HG03457 (cell line): ENCODE results near the gene TPPP2.
"Not testable (repeated sequence)": the region's sequence is repeated elsewhere in the genome, so short reads cannot be mapped to it uniquely, and the experiment has no call there.

Experiments
- ATAC-seq: cut with Tn5 transposase; IDR thresholded peaks from one replicate; pipeline ENCODE4 v1.9.1; 2021; ENCODE audit warnings: moderate number of reproducible peaks; ENCODE audit not compliant: unreplicated experiment

TPPP2 gene

DNA sequence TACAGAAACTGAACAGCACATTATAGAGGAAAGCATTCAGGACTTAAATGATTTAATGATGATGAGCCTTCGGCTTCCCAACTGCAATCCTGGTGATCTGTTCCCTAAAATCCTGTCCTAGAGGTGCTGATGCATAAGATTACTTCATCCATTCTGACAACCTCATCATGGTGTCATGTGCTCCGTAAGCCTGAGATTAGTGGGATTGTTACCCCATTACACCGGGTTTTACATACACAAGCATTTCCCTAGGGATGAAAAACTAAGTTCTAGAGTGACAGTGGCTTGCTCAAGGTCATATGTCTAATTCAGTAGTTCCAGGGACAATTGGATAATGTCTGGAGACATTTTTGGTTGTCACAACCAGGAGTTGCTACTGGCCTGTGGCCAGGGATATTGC is 7.1 kb downstream of the TPPP2 start:
- no peak for ATAC-seq

DNA sequence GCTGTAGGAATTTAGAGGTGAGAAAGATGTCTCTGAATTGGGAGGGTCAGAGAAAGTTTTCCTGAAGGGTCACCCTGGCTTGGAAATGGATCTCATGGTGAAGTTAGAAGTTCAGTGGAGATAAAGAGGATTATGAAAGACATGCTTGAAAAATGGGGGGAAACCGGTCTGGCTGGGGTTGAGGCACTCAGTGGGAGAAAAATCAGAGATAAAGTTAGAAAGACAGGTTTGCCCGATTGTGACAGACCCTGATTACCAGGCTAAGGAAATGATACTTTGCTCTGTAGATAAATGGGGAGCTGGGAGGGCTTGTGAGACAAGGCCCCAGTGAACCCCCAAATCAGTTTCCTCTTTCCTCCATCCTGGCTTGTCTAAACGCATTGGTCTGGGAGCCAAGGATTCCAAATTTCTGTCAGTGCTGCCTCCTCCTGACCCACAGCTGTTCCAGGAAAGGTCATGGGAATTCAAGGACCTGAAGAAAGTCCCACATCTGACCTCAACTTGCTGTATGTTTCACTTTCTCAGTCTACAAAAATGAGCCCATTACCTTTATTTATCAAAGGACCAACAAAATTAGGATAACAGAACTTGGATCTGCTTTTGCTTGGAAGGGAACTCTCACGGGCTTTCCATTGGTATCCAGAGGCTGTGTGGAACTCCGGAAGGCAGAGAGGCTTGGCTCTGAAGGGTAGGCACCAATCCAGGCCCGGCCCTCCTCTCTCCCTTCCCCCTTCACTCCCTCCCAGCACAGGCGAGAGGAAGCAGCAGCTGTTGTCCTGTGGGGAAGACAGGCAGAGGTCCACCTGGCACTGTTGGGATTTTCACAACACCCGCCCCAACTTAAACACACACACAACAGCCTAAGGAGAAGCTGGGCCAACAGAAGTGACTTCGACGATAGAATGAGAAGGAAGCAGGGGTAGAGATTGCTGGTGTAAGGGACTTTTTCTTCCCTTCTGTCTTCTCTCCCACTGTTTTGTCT is 8.7 kb downstream of the TPPP2 start:
- no peak for ATAC-seq

DNA sequence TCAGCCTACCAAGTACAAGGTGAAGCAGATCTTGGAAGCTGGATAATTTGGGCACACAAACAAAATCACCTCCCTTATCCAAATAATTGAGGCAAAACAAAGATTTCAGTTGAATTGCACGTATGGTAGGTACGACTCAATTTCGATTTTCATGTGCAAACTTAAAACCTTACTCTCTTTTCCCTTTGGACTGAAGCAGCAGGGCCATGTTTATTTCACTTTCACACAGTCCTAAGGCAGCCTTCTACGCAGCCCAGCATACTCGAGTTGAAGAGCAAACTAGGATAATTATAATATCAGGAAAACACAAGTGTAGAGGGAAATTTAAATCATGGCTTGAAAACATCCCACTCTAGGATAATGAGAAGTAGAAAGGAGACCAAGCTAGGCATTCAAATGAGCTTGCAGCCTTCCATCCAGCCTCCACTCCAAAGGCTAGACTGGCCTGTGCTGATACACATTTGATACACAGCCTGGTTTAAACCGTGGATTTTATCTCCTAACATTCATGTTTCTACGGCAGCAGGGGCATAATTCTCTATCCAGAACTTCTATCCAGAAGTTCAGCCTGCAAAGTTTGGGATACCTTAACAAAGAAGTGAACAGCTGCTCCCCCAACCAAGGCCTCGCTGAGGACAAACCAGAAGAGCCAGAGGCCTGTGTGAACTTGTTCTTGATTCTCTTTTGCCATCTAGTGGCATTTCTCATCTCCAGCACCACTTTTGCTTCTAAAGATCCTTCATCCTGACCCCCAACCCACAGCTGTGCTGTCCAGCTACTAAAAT is 9.8 kb downstream of the TPPP2 start:
- no peak for ATAC-seq

DNA sequence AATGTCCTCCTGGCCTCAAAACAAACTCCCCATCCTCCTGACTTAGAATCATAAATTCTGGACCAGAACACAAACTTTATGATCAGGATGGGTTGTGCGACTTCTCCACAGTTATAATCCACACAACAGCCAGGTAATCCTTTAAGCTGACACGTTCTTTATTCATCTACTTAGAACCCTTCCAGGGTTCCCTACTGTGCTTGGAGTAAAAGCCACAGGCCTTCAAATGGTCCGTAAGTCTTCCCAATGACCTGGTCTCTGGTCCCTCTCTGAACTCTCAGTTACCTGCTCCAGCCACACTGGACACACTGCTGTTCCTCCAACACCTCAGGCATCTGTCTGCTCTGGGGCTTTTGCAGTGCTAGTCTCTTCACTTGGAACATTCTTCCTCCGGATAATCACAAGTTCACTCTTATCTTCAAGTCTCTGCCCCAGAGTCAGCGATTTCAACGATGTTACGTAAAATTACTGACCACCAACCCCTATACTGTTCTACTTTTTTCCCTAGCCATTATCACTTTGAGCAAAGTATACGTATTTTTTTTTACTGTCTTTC is 10.4 kb downstream of the TPPP2 start:
- ATAC-seq = no peak

DNA sequence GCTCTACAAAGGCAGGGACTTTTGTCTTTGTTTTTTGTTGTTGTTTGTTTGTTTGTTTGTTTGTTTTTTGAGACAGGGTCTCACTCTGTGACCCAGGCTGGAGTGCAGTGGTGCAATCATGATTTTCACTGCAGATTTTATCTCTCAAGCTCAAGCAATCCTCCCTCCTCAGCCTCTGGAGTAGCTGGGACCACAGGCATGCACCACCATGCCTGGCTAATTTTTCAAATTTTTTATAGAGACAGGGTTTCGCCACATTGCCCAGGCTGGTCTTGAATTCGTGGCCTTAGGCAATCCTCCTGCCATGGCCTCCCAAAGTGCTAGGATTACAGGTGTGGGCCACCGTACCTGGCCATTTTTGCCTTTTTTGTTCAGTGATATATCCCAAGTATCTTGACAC is 10.9 kb downstream of the TPPP2 start:
- ATAC-seq = not testable (repeated sequence)

DNA sequence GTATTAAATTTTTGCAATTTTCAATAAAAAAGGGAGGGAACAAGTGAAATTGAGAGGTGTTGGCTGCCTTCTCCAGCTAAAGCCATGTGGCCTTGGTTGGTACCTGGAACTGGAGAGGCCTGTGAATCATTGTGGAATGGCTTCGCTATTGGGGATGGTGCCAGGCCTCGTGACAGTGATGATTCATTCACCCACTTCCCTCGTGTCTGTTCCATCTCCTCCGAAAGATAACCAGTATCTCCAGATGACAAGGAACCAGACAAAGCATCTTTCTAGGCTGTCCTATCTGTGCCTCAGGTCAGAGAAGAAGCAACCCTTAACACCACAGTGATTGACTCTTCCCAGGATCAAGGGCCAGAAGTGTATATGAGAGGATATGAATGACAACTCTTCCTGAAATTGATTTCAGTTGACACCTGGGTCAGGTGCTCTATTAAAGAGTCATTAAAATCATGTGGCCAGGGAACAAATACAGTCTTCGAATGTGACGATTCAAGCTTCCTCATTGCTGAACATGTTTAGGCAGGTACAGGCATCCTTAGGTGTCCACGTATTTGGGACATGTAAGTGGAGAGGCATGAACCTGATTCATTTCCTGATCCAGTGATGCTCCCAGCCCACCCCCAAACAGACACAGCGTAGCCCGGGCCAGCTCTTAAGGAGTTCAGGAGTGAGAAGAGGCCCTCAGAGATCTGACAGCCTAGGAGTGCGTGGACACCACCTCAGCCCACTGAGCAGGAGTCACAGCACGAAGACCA is 11.8 kb downstream of the TPPP2 start, which contains the start of gene RNASE7:
TSS of gene RNASE7 (plus strand) at position 687 of the 758 bp plus-strand sequence. CDS start 631 bp downstream, outside the sequence.
- ATAC-seq = no peak

DNA sequence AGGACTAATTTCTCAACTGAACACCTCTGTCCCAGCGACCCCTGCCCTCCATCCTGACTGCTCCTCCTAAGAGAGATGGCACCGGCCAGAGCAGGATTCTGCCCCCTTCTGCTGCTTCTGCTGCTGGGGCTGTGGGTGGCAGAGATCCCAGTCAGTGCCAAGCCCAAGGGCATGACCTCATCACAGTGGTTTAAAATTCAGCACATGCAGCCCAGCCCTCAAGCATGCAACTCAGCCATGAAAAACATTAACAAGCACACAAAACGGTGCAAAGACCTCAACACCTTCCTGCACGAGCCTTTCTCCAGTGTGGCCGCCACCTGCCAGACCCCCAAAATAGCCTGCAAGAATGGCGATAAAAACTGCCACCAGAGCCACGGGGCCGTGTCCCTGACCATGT is 12.9 kb downstream of the TPPP2 start:
- ATAC-seq = no peak

DNA sequence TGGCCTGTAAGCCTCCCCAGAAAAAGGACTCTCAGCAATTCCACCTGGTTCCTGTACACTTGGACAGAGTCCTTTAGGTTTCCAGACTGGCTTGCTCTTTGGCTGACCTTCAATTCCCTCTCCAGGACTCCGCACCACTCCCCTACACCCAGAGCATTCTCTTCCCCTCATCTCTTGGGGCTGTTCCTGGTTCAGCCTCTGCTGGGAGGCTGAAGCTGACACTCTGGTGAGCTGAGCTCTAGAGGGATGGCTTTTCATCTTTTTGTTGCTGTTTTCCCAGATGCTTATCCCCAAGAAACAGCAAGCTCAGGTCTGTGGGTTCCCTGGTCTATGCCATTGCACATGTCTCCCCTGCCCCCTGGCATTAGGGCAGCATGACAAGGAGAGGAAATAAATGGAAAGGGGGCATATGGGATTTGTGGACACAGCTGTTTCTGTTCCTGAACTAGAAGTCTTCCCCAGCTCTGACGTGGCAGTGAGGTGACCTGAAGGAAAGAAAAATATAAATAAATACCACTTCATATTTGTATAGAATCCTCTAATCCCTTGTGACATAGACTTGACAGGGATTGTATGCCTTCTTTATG is 13.5 kb downstream of the TPPP2 start:
- no peak for ATAC-seq

DNA sequence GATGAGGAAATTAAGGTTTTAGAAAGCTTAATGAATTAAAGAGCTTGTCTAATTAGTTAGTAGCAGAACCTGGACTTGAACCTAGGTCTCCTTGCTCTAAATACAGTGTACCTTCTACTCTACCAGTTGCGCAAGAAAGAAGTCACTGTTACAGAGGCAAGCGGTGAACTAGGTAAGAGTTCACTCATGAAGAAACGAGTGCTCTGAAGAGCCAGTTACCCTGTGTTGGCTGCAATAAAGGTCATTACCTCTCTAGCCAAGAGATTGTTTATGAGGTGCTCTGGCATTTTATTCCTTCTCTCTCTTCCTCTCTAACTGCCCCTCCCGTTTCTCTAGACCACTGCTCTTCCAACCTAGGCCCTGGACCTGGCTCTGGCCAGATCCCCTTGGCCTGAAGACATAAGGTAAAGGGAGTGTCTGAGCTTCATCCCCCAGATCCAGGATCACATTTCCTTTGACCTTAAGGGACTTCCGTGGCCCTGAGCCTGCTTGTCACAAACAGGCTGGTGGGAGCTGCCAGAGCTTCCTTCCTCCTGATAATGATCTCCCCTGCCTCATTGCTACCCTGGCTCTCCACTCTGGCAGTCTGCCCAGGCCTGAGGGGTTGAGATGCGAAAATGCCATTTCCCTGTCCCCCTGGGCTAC is 14.1 kb downstream of the TPPP2 start:
- ATAC-seq = no peak

DNA sequence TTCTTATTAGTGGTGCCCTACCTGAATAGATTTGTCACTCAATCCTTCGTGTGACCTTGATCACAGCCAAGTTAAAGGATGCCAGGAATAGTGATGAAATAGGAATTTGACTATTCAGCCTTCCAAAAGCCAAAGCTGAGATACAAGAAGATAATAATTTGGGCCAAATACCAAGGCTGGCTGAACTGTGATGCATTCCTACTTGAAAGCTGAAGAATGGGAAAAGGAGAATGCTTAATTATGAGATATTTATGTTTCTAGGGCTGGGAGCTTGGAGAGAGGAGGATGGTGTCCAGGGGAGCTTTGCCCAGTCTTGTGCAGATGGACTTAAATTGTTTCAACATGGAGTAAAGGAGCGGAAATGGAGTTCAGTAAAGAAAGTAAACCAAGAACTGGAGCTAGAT is 17.4 kb downstream of the TPPP2 start:
- no peak for ATAC-seq

DNA sequence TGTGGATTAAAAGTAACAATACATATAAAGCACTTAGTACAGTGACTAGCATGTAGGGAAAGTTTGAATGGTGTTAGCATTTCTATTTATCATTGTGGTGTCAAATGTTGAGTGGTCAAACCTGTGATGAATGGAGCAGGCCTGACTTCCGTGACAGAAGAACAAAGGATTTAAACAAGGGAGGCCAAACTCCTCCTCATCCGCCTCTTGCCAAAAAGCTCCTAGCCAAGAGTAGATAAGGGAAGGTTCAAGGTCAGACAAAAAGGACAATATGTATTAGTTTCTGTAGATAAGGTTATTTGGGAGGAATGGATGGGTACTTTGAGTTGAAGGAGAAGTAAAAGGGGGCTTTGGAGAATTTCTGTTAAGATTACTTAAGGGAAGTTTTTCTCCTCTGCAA is 18.6 kb downstream of the TPPP2 start:
- no peak for ATAC-seq

DNA sequence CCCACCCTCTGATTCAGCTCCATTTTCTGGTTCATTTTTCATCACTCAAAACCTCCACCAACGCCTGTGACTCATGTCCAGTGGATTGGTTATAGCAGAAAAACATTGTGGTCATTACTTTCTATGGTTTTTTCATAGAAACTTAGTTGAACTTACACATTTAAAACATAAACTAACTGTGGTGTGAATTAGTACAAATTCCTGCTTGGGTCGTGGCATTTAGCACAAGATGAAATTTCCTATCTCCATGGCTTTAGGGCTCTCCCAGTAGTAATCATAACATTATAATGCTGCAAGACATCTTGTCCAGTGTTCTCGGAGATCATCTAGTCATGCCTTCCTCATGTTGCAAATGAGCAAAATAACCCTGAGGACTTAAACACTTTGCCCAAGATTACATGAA is 19.3 kb downstream of the TPPP2 start:
- no peak for ATAC-seq

DNA sequence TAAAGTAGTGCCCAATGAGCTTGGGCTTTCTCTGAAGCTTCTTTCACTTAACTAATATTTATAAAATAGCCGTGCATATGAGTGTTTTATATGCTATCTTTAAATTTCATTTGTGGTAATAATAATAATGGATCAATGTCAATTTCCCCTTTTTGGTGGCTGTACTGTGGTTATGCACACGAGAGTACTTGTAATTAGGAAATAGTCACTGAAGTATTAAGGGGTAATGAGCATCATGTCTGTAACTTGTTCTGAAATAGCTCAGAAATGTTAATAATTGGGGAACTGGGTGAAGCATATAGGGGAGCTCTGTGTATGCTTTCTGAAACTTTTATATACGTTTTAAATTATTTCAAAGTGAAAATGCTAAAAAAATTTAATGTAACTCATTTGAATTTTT is 20.6 kb downstream of the TPPP2 start:
- ATAC-seq = no peak

DNA sequence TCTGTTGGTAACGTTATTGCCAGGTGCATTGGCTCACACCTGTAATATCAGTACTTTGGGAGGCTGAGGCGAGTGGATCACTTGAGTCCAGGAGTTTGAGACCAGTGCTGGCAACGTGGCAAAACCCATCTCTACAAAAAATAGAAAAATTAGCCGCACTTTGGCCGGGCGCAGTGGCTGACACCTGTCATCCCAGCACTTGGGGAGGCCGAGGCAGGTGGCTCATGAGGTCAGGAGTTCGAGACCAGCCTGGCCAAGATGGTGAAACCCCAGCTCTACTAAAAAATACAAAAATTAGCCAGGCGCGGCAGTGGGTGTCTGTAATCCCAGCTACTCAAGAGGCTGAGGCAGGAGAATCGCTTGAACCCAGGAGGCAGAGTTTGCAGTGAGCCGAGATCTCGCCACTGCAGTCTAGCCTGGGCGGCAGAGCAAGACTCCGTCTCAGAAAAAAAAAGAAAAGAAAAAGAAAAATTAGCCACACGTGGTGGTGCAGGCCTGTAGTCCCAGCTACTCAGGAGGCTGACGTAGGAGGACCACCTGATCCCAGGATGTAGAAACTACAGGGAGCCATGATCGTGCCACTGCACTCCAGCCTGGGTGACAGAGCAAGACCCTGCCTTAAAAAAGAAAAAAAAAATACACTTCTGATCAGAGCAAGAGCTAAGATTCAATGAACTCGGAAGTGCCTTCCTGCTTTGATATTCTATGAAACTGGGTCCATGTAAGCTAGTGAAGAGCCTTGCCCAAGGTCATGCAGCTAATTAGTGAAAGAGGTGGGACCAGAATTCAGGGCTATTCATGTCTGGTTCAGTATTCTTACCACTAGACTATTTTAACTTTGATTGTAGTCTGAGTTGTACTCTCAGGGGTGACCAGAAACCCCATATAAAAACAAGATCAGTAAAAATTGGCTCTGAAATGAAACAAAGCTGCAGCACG is 23.4 kb downstream of the TPPP2 start:
- ATAC-seq = no peak

DNA sequence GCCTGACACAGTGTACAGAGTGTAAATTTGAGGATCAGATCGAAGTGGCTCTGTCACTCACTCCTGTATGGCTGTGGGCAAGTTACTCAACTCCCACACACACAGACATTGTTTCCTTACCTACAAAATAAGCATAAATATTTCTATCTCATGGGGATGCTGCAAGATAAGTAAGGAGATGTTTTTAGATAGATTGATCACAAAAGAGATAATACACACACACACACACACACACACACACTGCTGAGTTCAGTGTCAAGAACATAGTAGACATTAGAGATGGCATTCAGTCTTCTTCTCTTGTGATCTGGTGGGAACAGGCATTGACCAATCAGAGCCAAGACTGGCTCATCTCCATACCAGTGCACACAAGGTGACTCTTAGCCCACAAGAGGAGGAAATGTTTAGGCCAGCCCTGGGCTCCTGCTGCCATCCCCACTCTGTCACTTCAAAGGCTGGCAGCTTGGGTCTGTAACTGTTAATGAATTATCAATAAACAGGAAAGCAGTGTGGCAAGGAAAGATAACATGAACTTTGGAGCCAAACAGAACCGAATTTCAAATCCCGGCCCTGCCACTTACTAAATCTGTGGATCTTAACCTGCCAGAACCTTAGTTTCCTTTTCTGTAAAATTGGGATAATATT is 24.2 kb downstream of the TPPP2 start:
- ATAC-seq = no peak

DNA sequence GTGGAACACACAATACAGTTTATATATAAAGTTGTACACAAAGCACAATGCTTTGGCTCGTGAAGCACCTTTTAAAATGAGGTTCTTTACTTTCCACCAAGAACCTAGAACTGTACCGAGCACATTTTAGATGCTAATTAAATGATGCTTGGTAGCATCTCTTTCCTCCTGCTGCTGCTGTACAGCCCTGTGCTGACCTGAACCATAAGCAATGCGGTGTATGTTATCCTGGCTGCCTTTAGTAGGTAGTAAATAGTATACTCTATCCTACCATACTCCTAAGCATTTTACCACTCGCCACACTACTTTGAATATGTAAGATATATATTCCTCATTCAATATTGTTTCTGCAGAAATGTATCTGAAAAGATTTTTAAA is 24.7 kb downstream of the TPPP2 start:
- no peak for ATAC-seq

DNA sequence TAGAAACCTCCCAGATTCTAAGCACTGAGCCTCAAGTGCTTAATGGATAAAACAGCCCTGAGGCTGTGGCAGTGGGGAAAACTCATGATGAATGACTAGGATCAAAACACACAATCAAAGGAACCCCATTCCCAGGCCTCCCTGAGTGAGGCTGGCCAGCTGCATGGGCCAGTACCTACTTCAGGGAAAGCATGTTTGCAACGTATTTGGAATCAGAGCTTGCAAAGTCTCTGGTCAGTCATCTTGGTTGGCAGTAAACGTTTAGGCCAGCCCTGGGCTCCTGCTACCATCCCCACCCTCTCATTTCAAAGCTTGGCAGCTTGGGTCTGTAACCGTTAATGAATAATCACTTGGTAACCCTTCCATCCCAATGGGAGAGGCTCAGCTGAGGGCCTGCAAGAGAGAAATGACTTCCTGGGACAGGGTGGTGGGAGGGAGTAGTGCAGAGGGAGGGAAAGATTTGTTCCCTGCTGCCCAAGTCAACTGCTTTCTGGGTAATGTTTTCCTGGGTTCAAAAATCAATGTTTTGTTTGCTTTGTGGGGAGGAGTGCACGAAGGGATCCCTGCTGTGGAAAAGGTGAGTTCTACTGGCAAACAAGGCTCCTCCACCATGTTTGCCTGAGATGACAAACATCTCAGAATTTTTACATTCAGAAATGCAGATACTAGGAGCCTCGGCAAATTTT is 25.6 kb downstream of the TPPP2 start:
- ATAC-seq = no peak
